ENCODE results near the gene UBE2Z. TPM values are rescaled to one million over a fixed set of nuclear protein-coding genes. Genes with fewer than 3 reads are reported as not detected.

Gene UBE2Z
- total RNA-seq, 1 experiment from 2014 or later = 131 TPM

- H3K36me3 ChIP-seq (ENCODE audit: low read depth, low read length) = peaks cover 90% of the 10 kb centered on the region
- no peak overlapping the region for H3K27ac ChIP-seq (ENCODE audit: low read length)
- no TSS peak for BruUV-seq (replicated peaks)
- DNase-seq (no peak), ATAC-seq (peak; percentile 14)
- H3K79me2 ChIP-seq (ENCODE audit: low read length) = no peaks in the 10 kb centered on the region
- no peak overlapping the region for H3K4me3 ChIP-seq (ENCODE audit: low read length)
- intact Hi-C loops (cut with micrococcal nuclease) = no loop called here
- TF ChIP-seq EZH2 (IDR thresholded peaks at IDR 0.05; ENCODE audit: low read length, unreplicated experiment) (no peak), CTCF (conservative IDR thresholded peaks at IDR 0.05; ENCODE audit: low read depth, low read length) (no peak), EZH2phosphoT487 (IDR thresholded peaks at IDR 0.05; ENCODE audit: borderline replicate concordance, low read length) (no peak)
- no peaks in the 10 kb centered on the region for H3K4me1 ChIP-seq (ENCODE audit: insufficient read depth, low read length)
- POLR2A ChIA-PET (ENCODE audit: unreplicated experiment) = no interaction called here
- no peak overlapping the region for H2AFZ ChIP-seq (ENCODE audit: low read length)
- H3K27me3 ChIP-seq (ENCODE audit: low read length) = no peaks in the 10 kb centered on the region
- no peaks in the 10 kb centered on the region for H3K9me3 ChIP-seq (ENCODE audit: low read length)
- CTCF ChIA-PET = interaction anchor here (0.5 to 0.9 kb wide), 2 partner anchors 103 to 362 kb away, joined by 3 to 9 read pairs; no protein-coding TSS in a partner anchor
- no peak overlapping the region for H3K4me2 ChIP-seq (ENCODE audit: low read length)
- no peak overlapping the region for H3K9ac ChIP-seq (ENCODE audit: low read length)
- H3K9me2 ChIP-seq (replicated peaks; ENCODE audit: low read length) = no peaks in the 10 kb centered on the region
- H3F3A ChIP-seq (ENCODE audit: low read length, unreplicated experiment) = peaks cover 13% of the 10 kb centered on the region
- H4K20me1 ChIP-seq (ENCODE audit: low read length) = peaks cover 3% of the 10 kb centered on the region; the same call in 1 of the 2 replicates
These were observed 20.9 kb downstream of the UBE2Z start for GRCh38 chr17:48928876-48929811.

- DNase-seq (no peak), ATAC-seq (no peak)
- H3K9ac ChIP-seq (ENCODE audit: low read length) = no peak overlapping the region
- no peaks in the 10 kb centered on the region for H3K27me3 ChIP-seq (ENCODE audit: low read length)
- H3K4me3 ChIP-seq (ENCODE audit: low read length) = no peak overlapping the region
- no peaks in the 10 kb centered on the region for H3K9me3 ChIP-seq (ENCODE audit: low read length)
- H3K27ac ChIP-seq (ENCODE audit: low read length) = no peak overlapping the region
- no TSS peak for BruUV-seq (replicated peaks)
- ChIA-PET POLR2A (ENCODE audit: unreplicated experiment) (interaction anchor here (0.6 kb wide), 1 partner anchor 156 kb away, joined by 7 read pairs; no protein-coding TSS in a partner anchor), CTCF (interaction anchor here (0.5 to 0.9 kb wide), 2 partner anchors 103 to 361 kb away, joined by 3 to 9 read pairs; no protein-coding TSS in a partner anchor)
- peaks cover 3% of the 10 kb centered on the region; the same call in 1 of the 2 replicates for H4K20me1 ChIP-seq (ENCODE audit: low read length)
- H3K9me2 ChIP-seq (replicated peaks; ENCODE audit: low read length) = no peaks in the 10 kb centered on the region
- H3K36me3 ChIP-seq (ENCODE audit: low read depth, low read length) = peaks cover 90% of the 10 kb centered on the region
- intact Hi-C loops (cut with micrococcal nuclease) = no loop called here
- H3K4me2 ChIP-seq (ENCODE audit: low read length) = no peak overlapping the region
- TF ChIP-seq EZH2phosphoT487 (IDR thresholded peaks at IDR 0.05; ENCODE audit: borderline replicate concordance, low read length) = no peak
- no peak for TF ChIP-seq CTCF (conservative IDR thresholded peaks at IDR 0.05; ENCODE audit: low read depth, low read length)
- no peak overlapping the region for H2AFZ ChIP-seq (ENCODE audit: low read length)
- H3K4me1 ChIP-seq (ENCODE audit: insufficient read depth, low read length) = no peaks in the 10 kb centered on the region
- H3K79me2 ChIP-seq (ENCODE audit: low read length) = no peaks in the 10 kb centered on the region
- peaks cover 13% of the 10 kb centered on the region for H3F3A ChIP-seq (ENCODE audit: low read length, unreplicated experiment)
These were observed 21.6 kb downstream of the UBE2Z start for GRCh38 chr17:48929812-48930165.

Data from PC-3 (cell line).